COR-L47 (cell line): Measurements from ENCODE around the gene CNNM3.

ENCODE experiments used
- DNase-seq: peaks from one replicate; lab custom pipeline; 2025; lab: John Stamatoyannopoulos, UW

The CNNM3 gene

DNA sequence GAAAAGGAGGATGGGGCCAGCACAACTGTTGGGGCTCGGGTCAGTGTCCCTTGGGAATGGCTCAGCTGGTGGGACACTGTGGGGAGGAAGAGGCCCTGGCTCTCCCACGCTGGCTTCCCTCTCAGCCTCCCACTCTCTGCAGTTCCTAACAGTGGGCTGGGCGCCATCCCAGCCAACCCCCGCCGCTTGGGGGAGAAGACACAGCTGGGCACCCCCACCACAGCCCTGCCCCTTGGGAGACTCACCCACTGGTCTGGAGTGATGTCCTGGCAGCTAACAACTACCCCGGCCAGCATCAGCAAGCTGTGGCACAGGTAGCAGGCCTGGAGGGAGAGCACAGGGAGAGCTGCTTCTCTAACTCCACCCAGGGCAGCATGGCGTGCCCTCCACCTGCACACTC lies 62.1 kb downstream of the CNNM3 start:
- no peak for DNase-seq

DNA sequence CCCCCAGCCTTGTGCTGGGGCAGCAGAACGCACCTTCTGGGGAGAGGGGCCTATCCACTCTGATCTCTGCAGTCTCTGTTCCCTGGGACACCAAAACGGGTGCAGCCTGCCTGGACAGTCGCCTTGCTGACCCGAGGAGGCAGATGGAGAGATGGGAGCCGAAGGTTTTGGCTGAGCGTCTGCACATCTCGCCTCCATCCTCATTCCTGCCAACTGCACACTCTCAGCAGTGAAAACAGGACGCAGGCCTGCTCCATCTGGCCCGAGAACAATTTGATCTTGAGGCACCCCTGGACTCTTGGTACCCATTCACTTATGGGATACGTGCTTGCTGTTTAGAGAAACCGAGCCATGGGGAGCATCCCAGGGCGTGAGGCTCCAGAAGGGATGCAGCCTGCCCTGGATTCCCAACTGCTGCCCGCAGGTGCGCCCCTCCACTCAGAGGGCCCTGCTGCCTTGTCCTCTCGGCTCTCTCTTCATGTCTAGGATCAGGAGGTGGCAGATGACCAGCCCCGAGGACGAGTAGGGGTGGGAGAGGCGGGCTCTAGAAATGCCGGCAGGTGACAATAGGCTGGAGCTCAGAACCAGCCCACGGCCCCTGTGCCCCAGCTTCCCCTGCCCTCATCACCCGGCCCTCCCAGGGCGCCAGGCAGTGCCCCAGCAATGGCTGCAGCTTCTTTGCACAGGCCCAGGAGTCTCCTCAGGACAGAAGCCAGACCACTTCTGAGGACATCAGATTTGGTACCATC lies 62.9 kb downstream of the CNNM3 start:
- DNase-seq = no peak

- no peak for DNase-seq
Measured at GRCh38 chr2:96879545-96880040, 63.5 kb downstream of the CNNM3 start.

DNA sequence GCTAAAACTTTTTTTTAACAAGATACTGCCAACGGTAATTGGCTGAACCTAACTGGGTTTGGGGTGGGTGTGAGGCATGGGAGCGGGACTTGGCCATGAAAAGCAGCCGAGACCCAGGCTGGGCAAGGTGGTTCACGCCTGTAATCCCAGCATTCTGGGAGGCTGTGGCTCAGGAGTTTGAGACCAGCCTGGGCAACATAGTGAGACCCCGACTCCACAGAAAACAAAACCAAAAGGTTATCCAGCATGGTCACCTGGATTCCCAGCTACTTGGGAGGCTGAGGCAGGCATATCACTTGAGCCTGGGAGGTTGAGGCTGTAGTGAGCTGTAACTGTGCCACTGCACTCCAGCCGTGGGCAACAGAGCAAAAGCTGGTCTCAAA lies 64.8 kb downstream of the CNNM3 start:
- no peak for DNase-seq

GRCh38 chr2:96881349-96882195 lies 65.5 kb downstream of the CNNM3 start:
- no peak for DNase-seq

DNA sequence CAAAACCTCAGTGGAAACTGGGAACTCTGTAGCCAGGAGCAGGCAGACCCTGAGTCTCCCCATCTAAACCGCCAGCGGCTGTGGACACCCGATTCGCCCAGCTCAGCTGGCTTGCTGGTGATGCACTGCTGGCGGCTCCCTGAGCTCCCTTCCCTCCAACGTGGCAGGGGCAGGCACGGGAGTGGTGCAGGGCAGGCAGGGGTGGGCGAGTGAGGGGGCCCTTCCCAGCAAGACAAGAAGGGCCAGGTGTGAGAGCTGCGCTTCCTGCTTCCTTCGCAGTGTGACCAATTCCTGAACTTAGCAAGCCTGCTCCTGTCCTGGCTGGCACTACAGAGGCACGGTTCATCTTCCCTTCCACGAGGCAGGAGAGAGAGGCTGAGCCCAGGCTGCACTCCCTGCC lies 66.2 kb downstream of the CNNM3 start:
- DNase-seq = no peak

GRCh38 chr2:96882906-96883305 lies 66.8 kb downstream of the CNNM3 start:
- DNase-seq = no peak

GRCh38 chr2:96883306-96883705 lies 67.2 kb downstream of the CNNM3 start:
- DNase-seq = no peak
